Vagina (tissue), 2 donors: ENCODE measurements around the gene USP34. TPM values are rescaled to one million over a fixed set of nuclear protein-coding genes. Genes with fewer than 3 reads are reported as not detected.

ENCODE experiments used
- DNase-seq, 2 donors: peaks; one replicate each; pipeline ENCODE4 v3.0.0-alpha.2; 2017; ENCODE audit errors: extremely low spot score in 2 of 2
- H3K27ac ChIP-seq: fragments of 200-600 bp; sonication (generic); one replicate; pipeline ENCODE4 v1.5.1; 2019
- H3K27me3 ChIP-seq: fragments of 200-600 bp; sonication (generic); one replicate; pipeline ENCODE4 v1.5.1; 2019
- H3K36me3 ChIP-seq, 2 donors: fragments of 200-600 bp; sonication (generic); one replicate each; pipeline ENCODE4 v1.5.1; 2017 to 2019
- H3K4me1 ChIP-seq: fragments of 200-600 bp; sonication (generic); one replicate; pipeline ENCODE4 v1.5.1; 2019
- H3K4me3 ChIP-seq, 2 donors: fragments of 200-600 bp; sonication (generic); 1 replicate in 1 of 2; 2 replicates in 1 of 2; pipeline ENCODE4 v1.5.1; 2016 to 2019
- H3K9me3 ChIP-seq: fragments of 200-600 bp; sonication (generic); one replicate; pipeline ENCODE4 v1.5.1; 2019
- POLR2A ChIP-seq, 2 donors: fragments of 450-650 bp; IDR thresholded peaks; one replicate each; pipeline ENCODE4 v1.6.1; 2017; ENCODE audit warnings: antibody characterized with exemption in 2 of 2, mild to moderate bottlenecking in 2 of 2, moderate library complexity in 2 of 2
- POLR2AphosphoS5 ChIP-seq, 2 donors: sonication (generic); formaldehyde crosslinking; IDR thresholded peaks; one replicate each; pipeline ENCODE4 v1.9.0; 2017; ENCODE audit warnings: antibody characterized with exemption in 2 of 2, mild to moderate bottlenecking in 2 of 2, low read depth in 1 of 2; ENCODE audit not compliant: insufficient read depth in 1 of 2
- intact Hi-C: fragments of 100-400 bp; cut with DNase I; formaldehyde crosslinking; loops from one replicate; pipeline ENCODE4 v1.15.1; 2023
- total RNA-seq: library from RNA; depleted of rRNA; stranded (reverse); fragments of >200 nt; gene quantifications from one replicate; pipeline ENCODE4 v1.2.3, GENCODE V29; 2016
- TF ChIP-seq, protein P1 (sequence below), 3 experiments: fragments of 450-650 bp in 2 of 3; fragments of 200-600 bp in 1 of 3; sonication (generic) in 1 of 3; IDR thresholded peaks; one replicate each; pipeline ENCODE4 v1.5.1; 2017 to 2019; ENCODE audit warnings: antibody characterized with exemption in 3 of 3, mild to moderate bottlenecking in 2 of 3, moderate library complexity in 2 of 3

USP34 gene
- total RNA-seq, 1 donor from 2014 or later, result 117 TPM

DNA sequence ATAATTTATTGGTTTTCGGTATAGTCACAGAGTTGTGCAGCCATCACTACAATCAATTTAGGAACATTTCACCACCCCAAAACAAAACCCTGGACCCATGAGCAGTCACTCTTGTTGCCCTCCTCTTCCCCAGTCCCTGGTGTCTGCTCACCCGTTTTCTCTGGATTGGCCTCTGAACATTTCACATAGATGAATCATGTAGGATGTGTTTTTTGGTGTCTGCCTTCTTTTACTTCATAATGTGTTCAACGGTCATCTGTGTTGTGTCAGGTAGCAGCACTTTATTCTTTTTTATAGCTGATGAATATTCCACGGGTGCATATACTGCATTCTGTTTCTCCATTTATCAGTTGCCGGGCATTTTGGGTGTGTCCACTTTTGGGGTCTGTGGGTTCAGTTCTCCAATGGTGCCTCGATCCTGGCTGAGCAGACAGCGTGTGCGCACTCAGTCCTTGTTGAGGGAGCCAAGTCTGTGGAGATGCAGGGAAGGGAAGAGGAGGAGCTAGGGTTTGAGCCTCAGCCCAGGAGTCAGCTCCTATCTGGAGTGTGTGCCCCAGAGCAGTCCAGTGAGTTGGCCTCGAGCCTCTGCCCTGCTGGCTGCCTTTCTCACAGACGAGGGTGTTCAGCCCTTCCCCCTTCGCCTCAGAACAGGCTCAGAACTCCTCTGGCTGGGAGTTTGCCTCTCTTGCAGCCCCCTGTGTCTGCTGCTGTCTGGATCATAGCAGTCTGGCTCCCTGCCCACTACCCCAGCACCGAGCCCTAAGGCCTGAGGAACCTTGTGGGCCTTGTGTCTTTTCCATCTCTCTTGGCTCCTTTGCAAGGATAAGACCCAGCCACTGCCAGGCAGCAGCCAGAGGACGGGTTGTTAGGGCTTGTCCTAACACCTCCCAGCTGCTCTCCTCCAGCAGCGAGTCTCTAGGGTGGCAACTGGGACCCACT is 290.9 kb downstream of the USP34 start:
- intact Hi-C loops, result loop anchor here (10.0 kb wide), 1 partner anchor 295 kb away; the partner anchor contains the start of gene REL
- Histone ChIP-seq H3K27me3 (no peaks in the 10 kb centered on the region), H3K36me3 (peaks cover 0 to 47% of the 10 kb centered on the region in 2 donors), H3K9me3 (no peaks in the 10 kb centered on the region), H3K4me3 (peak overlapping the region in 1 of 2 donors; percentile 98), H3K27ac (peak overlapping the region; percentile 100), H3K4me1 (peaks cover 49% of the 10 kb centered on the region)
- TF ChIP-seq POLR2A (IDR thresholded peaks at IDR 0.05) (no peak), POLR2AphosphoS5 (IDR thresholded peaks at IDR 0.05; ENCODE audit: insufficient read depth in 1 of 2, low read depth in 1 of 2) (no peak)
- TF ChIP-seq, protein P1, sequence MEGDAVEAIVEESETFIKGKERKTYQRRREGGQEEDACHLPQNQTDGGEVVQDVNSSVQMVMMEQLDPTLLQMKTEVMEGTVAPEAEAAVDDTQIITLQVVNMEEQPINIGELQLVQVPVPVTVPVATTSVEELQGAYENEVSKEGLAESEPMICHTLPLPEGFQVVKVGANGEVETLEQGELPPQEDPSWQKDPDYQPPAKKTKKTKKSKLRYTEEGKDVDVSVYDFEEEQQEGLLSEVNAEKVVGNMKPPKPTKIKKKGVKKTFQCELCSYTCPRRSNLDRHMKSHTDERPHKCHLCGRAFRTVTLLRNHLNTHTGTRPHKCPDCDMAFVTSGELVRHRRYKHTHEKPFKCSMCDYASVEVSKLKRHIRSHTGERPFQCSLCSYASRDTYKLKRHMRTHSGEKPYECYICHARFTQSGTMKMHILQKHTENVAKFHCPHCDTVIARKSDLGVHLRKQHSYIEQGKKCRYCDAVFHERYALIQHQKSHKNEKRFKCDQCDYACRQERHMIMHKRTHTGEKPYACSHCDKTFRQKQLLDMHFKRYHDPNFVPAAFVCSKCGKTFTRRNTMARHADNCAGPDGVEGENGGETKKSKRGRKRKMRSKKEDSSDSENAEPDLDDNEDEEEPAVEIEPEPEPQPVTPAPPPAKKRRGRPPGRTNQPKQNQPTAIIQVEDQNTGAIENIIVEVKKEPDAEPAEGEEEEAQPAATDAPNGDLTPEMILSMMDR (IDR thresholded peaks at IDR 0.05), result no peak
- no peak for DNase-seq

DNA sequence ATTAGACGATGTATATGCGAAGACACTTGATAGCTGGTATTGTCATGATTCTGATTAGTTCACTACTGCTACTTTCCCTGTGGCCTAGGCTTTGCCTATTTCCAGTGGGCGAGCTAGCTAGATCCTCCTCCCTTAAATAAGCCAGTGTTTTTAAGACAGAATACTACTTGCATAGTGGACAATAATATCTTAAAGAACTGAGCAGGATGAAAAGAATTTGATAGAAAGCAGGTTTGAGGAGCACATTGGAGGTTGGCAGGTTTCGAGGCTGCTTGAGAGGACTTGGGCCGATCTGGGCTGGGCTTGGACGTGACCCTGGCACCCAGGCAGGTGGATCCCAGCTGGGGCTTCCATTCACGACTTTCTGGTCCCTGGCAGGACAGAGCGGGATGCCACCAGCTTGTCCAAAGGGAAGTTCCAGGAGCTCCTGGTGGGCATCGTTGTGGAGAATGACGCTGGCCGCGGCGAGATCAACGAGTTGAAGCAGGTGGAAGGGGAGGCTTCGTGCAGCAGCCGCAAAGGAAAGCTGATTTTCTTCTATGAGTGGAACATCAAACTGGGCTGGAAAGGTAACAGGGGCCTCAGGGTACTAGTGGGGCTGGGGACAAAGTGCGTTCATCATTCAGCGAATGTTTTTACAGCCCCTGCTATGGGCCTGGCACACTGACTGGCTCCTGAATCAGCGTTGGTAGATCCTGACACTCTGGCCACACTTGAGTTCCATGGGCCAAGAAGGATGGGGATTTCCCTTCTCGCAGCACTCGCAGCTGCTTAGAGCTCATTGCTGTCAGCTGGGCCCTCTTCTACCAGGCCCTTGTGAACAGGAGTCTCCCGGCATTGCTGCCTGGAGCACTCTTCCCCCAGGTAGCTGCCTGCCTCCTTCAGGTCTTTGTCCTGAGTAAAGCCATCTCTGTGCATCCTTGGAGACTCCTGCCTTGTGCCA is 292.0 kb downstream of the USP34 start:
- no peak for DNase-seq
- Histone ChIP-seq H3K27ac (peak overlapping the region; percentile 100), H3K36me3 (peaks cover 0 to 36% of the 10 kb centered on the region in 2 donors), H3K9me3 (no peaks in the 10 kb centered on the region), H3K4me3 (peak overlapping the region; percentile 76 to 98), H3K27me3 (no peaks in the 10 kb centered on the region), H3K4me1 (peaks cover 49% of the 10 kb centered on the region)
- intact Hi-C loops, result loop anchor here (10.0 kb wide), 1 partner anchor 294 kb away; the partner anchor contains the start of gene REL
- TF ChIP-seq POLR2AphosphoS5 (IDR thresholded peaks at IDR 0.05; ENCODE audit: insufficient read depth in 1 of 2, low read depth in 1 of 2) (no peak), POLR2A (IDR thresholded peaks at IDR 0.05) (no peak)
- TF ChIP-seq, protein P1 (IDR thresholded peaks at IDR 0.05), result no peak

DNA sequence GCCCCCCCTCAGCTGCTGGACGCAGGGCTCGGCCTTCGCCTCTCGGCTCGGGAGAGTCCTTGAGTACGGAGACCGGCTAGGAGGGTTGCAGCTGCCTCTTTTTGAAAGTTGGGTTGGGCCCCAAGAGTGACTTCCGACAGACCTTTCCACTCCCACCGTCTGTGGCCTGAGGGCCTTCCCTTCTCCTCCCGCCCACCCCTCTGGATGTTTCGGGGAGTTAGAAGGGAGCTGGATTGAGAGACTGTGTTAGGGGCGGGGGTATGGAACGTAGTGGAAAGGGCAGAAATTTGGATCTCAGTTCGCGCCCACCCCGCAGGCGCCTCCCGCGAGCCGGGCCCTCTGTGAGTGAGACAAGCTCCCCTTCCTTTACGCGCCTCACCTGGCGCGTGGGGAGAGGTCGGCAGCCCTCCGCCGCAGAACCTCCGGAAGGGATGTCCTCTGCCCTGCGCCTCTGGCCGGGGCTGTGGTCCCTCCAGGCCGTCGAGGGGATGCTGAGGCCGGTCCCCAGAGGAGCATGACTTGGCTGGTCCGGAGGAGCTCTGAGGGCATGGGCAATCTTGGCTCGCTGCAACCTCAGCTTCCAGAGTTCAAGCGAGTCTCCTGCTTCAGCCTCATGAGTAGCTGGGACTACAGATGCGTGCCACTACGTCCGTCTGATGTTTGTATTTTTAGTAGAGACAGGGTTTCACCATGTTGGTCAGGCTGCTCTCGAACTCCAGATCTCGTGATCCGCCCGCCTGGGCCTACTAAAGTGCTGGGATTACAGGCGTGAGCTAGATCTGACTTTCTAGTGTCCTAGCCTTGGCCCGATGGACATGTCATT is 292.9 kb downstream of the USP34 start:
- Histone ChIP-seq H3K27ac (peak overlapping the region; percentile 100), H3K27me3 (no peaks in the 10 kb centered on the region), H3K9me3 (no peaks in the 10 kb centered on the region), H3K4me3 (peak overlapping the region; percentile 76 to 98), H3K36me3 (peaks cover 0 to 26% of the 10 kb centered on the region in 2 donors), H3K4me1 (peaks cover 49% of the 10 kb centered on the region)
- intact Hi-C loops, result loop anchor here (10.0 kb wide), 1 partner anchor 293 kb away; the partner anchor contains the start of gene REL
- TF ChIP-seq POLR2A (IDR thresholded peaks at IDR 0.05) (no peak), POLR2AphosphoS5 (IDR thresholded peaks at IDR 0.05; ENCODE audit: insufficient read depth in 1 of 2, low read depth in 1 of 2) (no peak)
- TF ChIP-seq, protein P1 (IDR thresholded peaks at IDR 0.05), result no peak
- no peak for DNase-seq
